HCT116 (cell line): ENCODE results near the gene TBC1D19. TPM values are rescaled to one million over a fixed set of nuclear protein-coding genes. Genes with fewer than 3 reads are reported as not detected.
"Not testable (repeated sequence)": the region's sequence is repeated elsewhere in the genome, so short reads cannot be mapped to it uniquely, and the experiment has no call there.

ENCODE experiments used
- ATAC-seq: fragments of 200-7000 bp; cut with Tn5 transposase; 2 replicates; pipeline ENCODE4 v1.9.1; 2020; ENCODE audit warnings: mild to moderate bottlenecking, moderate library complexity
- BruUV-seq: library from RNA; stranded (reverse); fragments of 400-500 nt; replicated peaks from 2 replicates; lab custom pipeline; 2021; lab: Mats Ljungman, UMichigan
- CTCF ChIA-PET: fragments of 300-600 bp; sonication (Branson Sonifier 250); formaldehyde crosslinking; loops from one replicate; lab custom pipeline; 2021; ENCODE audit warnings: antibody characterized with exemption; lab: Charles Lee
- POLR2A ChIA-PET: fragments of 300-600, 350-600 bp; sonication (Branson Sonifier 250); formaldehyde crosslinking; loops from one replicate; lab custom pipeline; 2021; ENCODE audit warnings: antibody characterized with exemption; lab: Charles Lee
- RAD21 ChIA-PET, 2 experiments: fragments of 300-600 bp; sonication (Branson Sonifier 250); formaldehyde crosslinking; loops; one replicate each; lab custom pipeline; 2023; ENCODE audit warnings: low total read pairs in 2 of 2; ENCODE audit not compliant: uncharacterized antibody in 2 of 2, unreplicated experiment in 2 of 2, low non-redundant PET in 1 of 2; lab: Charles Lee
- DNase-seq: peaks from one replicate; pipeline ENCODE4 v3.0.0-alpha.2; 2010; ENCODE audit warnings: low read depth, low spot score
- H2AFZ ChIP-seq: fragments of 200-600 bp; shearing (Covaris generic), sonication (generic); 2 replicates; pipeline ENCODE4 v1.6.1; 2017; ENCODE audit warnings: low read depth, mixed run types, mixed read lengths, antibody characterized with exemption, low read length; ENCODE audit not compliant: poor library complexity, severe bottlenecking
- H3K27ac ChIP-seq: 2 replicates; pipeline ENCODE4 v1.5.1; 2012; ENCODE audit warnings: low read depth, low read length
- H3K27me3 ChIP-seq: fragments of 200-600 bp; sonication (generic); 2 replicates; pipeline ENCODE4 v1.6.1; 2016; ENCODE audit warnings: mixed run types, low read length, mixed read lengths; ENCODE audit not compliant: insufficient read depth
- H3K36me3 ChIP-seq, 2 experiments: fragments of 200-500 bp in 1 of 2; fragments of 200-600 bp in 1 of 2; sonication (Bioruptor generic) in 1 of 2; sonication (generic) in 1 of 2; 2 replicates each; pipeline versions ENCODE4 v1.5.1 to v1.6.1; 2014 to 2016; ENCODE audit warnings: low read length in 2 of 2, inconsistent platforms in 1 of 2, mixed read lengths in 1 of 2, mixed run types in 1 of 2; ENCODE audit not compliant: insufficient read depth in 2 of 2, control insufficient read depth in 1 of 2
- H3K4me1 ChIP-seq, 2 experiments: fragments of 200-600 bp in 1 of 2; sonication (generic) in 1 of 2; 2 replicates each; pipeline versions ENCODE4 v1.5.1 to v1.6.1; 2012 to 2017; ENCODE audit warnings: low read length in 2 of 2, inconsistent platforms in 1 of 2, mild to moderate bottlenecking in 1 of 2, mixed read lengths in 1 of 2, mixed run types in 1 of 2, moderate library complexity in 1 of 2; ENCODE audit not compliant: insufficient read depth in 2 of 2, control insufficient read depth in 1 of 2
- H3K4me2 ChIP-seq: fragments of 200-600 bp; sonication (generic); 2 replicates; pipeline ENCODE4 v1.6.1; 2017; ENCODE audit warnings: mixed run types, low read length, mixed read lengths
- H3K4me3 ChIP-seq, 2 experiments: fragments of 200-600 bp in 1 of 2; sonication (generic) in 1 of 2; replicated peaks in 1 of 2; 2 replicates each; pipeline ENCODE4 v1.5.1; 2011 to 2016; ENCODE audit warnings: low read length in 2 of 2, control low read depth in 1 of 2, low read depth in 1 of 2, mild to moderate bottlenecking in 1 of 2, mixed read lengths in 1 of 2, mixed run types in 1 of 2
- H3K79me2 ChIP-seq: fragments of 200-600 bp; sonication (generic); 2 replicates; pipeline ENCODE4 v1.6.1; 2017; ENCODE audit warnings: mild to moderate bottlenecking, mixed run types, low read length, moderate library complexity, mixed read lengths; ENCODE audit not compliant: insufficient read depth
- H3K9ac ChIP-seq: fragments of 200-600 bp; sonication (generic); 2 replicates; pipeline ENCODE4 v1.6.1; 2016; ENCODE audit warnings: low read length, mixed read lengths
- H3K9me2 ChIP-seq: fragments of 200-600 bp; sonication (generic), shearing (Covaris generic); 2 replicates; pipeline ENCODE4 v1.6.1; 2017; ENCODE audit warnings: mixed run types, mild to moderate bottlenecking, moderate library complexity; ENCODE audit not compliant: insufficient read depth
- H3K9me3 ChIP-seq, 2 experiments: fragments of 200-500 bp in 1 of 2; fragments of 200-600 bp in 1 of 2; sonication (Bioruptor generic) in 1 of 2; sonication (generic) in 1 of 2; 2 replicates each; pipeline ENCODE4 v1.6.1; 2014 to 2017; ENCODE audit warnings: low read length in 2 of 2, mixed read lengths in 2 of 2, inconsistent platforms in 1 of 2, low read depth in 1 of 2, mild to moderate bottlenecking in 1 of 2, mixed run types in 1 of 2, moderate library complexity in 1 of 2; ENCODE audit not compliant: control insufficient read depth in 1 of 2, insufficient read depth in 1 of 2
- H4K20me1 ChIP-seq: fragments of 200-600 bp; sonication (generic), shearing (Covaris generic); 2 replicates; pipeline ENCODE4 v1.6.1; 2017; ENCODE audit warnings: mixed run types, mild to moderate bottlenecking, moderate library complexity; ENCODE audit not compliant: insufficient read depth
- CBX3 ChIP-seq: IDR thresholded peaks from 2 replicates; pipeline ENCODE4 v1.6.1; 2012; ENCODE audit warnings: low read depth
- CEBPB ChIP-seq: IDR thresholded peaks from 2 replicates; pipeline ENCODE4 v1.6.1; 2012; ENCODE audit warnings: low read depth
- EGR1 ChIP-seq: IDR thresholded peaks from 2 replicates; pipeline ENCODE4 v1.6.1; 2012; ENCODE audit warnings: low read depth
- JUND ChIP-seq: IDR thresholded peaks from 2 replicates; pipeline ENCODE4 v1.6.1; 2012
- POLR2A ChIP-seq: IDR thresholded peaks from 2 replicates; pipeline ENCODE4 v1.7.0; 2011; ENCODE audit warnings: borderline replicate concordance; ENCODE audit not compliant: insufficient read depth, insufficient read length; ENCODE audit errors: extremely low read depth
- POLR2AphosphoS5 ChIP-seq: IDR thresholded peaks from 2 replicates; pipeline ENCODE4 v1.6.1; 2011; ENCODE audit warnings: mild to moderate bottlenecking, low read depth, low read length, moderate library complexity
- SP1 ChIP-seq: IDR thresholded peaks from 2 replicates; pipeline ENCODE4 v1.6.1; 2012; ENCODE audit warnings: low read depth
- SRF ChIP-seq: IDR thresholded peaks from 2 replicates; pipeline ENCODE4 v1.6.1; 2012; ENCODE audit warnings: low read depth
- TCF7L2 ChIP-seq: IDR thresholded peaks from 2 replicates; pipeline ENCODE4 v1.7.0; 2011; ENCODE audit warnings: borderline replicate concordance, inconsistent platforms; ENCODE audit not compliant: insufficient read depth, insufficient read length; ENCODE audit errors: extremely low read depth
- YY1 ChIP-seq: IDR thresholded peaks from 2 replicates; pipeline ENCODE4 v1.6.1; 2011; ENCODE audit warnings: low read length, low read depth, moderate library complexity, mild to moderate bottlenecking; ENCODE audit not compliant: insufficient replicate concordance; ENCODE audit errors: extremely low read depth
- ZNF274 ChIP-seq: fragments of 200-500 bp; sonication (Bioruptor generic); IDR thresholded peaks from 2 replicates; pipeline ENCODE4 v1.6.1; 2014; ENCODE audit warnings: mild to moderate bottlenecking, low read depth, low read length, inconsistent platforms
- intact Hi-C: fragments of 100-400 bp; cut with micrococcal nuclease; formaldehyde crosslinking; loops from 2 replicates; pipeline ENCODE4 v1.10.0; 2022
- total RNA-seq: library from RNA; stranded (reverse); gene quantifications from one replicate; pipeline ENCODE4 v1.2.1, GENCODE V29; 2021; ENCODE audit not compliant: unreplicated experiment
- TF ChIP-seq, protein P1 (sequence below): IDR thresholded peaks from 2 replicates; pipeline ENCODE4 v1.6.1; 2012; ENCODE audit warnings: low read depth
- TF ChIP-seq, protein P2 (sequence below): IDR thresholded peaks from 2 replicates; pipeline ENCODE4 v1.6.1; 2011; ENCODE audit warnings: mild to moderate bottlenecking, low read length, moderate library complexity; ENCODE audit not compliant: insufficient replicate concordance; ENCODE audit errors: extremely low read depth

TBC1D19 gene
- total RNA-seq, 1 experiment from 2014 or later: 25.4 TPM

- TF ChIP-seq JUND (no peak), EGR1 (no peak)
These were observed 50.4 kb downstream of the TBC1D19 start (continued) for GRCh38 chr4:26634237-26634636.

GRCh38 chr4:26636458-26636857 is 52.6 kb downstream of the TBC1D19 start:
- no peaks in the 10 kb centered on the region for H4K20me1 ChIP-seq
- no peak overlapping the region for H3K4me2 ChIP-seq
- no peak overlapping the region for H3K27ac ChIP-seq
- H3K36me3 ChIP-seq: peaks cover 3 to 6% of the 10 kb centered on the region in 2 experiments; a peak in 2 of 4 replicates
- no peak overlapping the region for H3K9ac ChIP-seq
- CTCF ChIA-PET: no interaction called here
- no TSS peak for BruUV-seq
- no peaks in the 10 kb centered on the region for H3K79me2 ChIP-seq
- intact Hi-C loops: no loop called here
- no peak overlapping the region for H2AFZ ChIP-seq
- DNase-seq: no peak
- POLR2A ChIA-PET: no interaction called here
- no peaks in the 10 kb centered on the region for H3K9me2 ChIP-seq
- H3K4me1 ChIP-seq: no peaks in the 10 kb centered on the region
- no peak overlapping the region for H3K4me3 ChIP-seq
- H3K9me3 ChIP-seq: no peaks in the 10 kb centered on the region
- RAD21 ChIA-PET: no interaction called here
- no peaks in the 10 kb centered on the region for H3K27me3 ChIP-seq
- no peak for ATAC-seq
- TF ChIP-seq CEBPB (no peak), SRF (no peak), EGR1 (no peak), CBX3 (no peak), YY1 (no peak), TCF7L2 (no peak), ZNF274 (no peak), POLR2AphosphoS5 (no peak), POLR2A (no peak), SP1 (no peak)
- TF ChIP-seq, protein P1, sequence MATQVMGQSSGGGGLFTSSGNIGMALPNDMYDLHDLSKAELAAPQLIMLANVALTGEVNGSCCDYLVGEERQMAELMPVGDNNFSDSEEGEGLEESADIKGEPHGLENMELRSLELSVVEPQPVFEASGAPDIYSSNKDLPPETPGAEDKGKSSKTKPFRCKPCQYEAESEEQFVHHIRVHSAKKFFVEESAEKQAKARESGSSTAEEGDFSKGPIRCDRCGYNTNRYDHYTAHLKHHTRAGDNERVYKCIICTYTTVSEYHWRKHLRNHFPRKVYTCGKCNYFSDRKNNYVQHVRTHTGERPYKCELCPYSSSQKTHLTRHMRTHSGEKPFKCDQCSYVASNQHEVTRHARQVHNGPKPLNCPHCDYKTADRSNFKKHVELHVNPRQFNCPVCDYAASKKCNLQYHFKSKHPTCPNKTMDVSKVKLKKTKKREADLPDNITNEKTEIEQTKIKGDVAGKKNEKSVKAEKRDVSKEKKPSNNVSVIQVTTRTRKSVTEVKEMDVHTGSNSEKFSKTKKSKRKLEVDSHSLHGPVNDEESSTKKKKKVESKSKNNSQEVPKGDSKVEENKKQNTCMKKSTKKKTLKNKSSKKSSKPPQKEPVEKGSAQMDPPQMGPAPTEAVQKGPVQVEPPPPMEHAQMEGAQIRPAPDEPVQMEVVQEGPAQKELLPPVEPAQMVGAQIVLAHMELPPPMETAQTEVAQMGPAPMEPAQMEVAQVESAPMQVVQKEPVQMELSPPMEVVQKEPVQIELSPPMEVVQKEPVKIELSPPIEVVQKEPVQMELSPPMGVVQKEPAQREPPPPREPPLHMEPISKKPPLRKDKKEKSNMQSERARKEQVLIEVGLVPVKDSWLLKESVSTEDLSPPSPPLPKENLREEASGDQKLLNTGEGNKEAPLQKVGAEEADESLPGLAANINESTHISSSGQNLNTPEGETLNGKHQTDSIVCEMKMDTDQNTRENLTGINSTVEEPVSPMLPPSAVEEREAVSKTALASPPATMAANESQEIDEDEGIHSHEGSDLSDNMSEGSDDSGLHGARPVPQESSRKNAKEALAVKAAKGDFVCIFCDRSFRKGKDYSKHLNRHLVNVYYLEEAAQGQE: no peak
- TF ChIP-seq, protein P2, sequence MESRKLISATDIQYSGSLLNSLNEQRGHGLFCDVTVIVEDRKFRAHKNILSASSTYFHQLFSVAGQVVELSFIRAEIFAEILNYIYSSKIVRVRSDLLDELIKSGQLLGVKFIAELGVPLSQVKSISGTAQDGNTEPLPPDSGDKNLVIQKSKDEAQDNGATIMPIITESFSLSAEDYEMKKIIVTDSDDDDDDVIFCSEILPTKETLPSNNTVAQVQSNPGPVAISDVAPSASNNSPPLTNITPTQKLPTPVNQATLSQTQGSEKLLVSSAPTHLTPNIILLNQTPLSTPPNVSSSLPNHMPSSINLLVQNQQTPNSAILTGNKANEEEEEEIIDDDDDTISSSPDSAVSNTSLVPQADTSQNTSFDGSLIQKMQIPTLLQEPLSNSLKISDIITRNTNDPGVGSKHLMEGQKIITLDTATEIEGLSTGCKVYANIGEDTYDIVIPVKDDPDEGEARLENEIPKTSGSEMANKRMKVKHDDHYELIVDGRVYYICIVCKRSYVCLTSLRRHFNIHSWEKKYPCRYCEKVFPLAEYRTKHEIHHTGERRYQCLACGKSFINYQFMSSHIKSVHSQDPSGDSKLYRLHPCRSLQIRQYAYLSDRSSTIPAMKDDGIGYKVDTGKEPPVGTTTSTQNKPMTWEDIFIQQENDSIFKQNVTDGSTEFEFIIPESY: no peak

DNA sequence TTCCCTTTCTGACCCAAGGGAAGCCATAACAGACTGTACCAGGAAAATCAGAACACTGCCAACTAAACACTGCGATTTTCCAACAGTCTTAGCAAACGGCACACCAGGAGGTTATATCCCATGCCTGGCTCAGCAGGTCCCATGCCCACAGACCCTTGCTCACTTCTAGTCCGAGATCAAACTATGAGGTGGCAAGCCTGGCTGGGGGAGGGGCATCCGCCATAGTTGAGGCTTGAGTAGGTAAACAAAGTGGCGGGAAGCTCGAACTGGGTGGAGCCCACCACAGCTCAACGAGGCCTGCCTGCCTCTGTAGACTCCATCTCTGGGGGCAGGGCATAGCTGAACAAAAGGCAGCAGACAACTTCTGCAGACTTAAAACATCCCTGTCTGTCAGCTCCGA is 56.8 kb downstream of the TBC1D19 start:
- BruUV-seq, H3K4me1 ChIP-seq, DNase-seq, H3K27me3 ChIP-seq, H4K20me1 ChIP-seq, H3K36me3 ChIP-seq, H3K4me3 ChIP-seq, CTCF ChIA-PET, H3K27ac ChIP-seq, H3K79me2 ChIP-seq, intact Hi-C loops, H3K9me2 ChIP-seq, ATAC-seq, H3K9me3 ChIP-seq, H3K9ac ChIP-seq, RAD21 ChIA-PET, H2AFZ ChIP-seq, POLR2A ChIA-PET, H3K4me2 ChIP-seq: not testable (repeated sequence)
